GM23338 (cell line): ENCODE data around the gene AADAT. TPM values are rescaled to one million over a fixed set of nuclear protein-coding genes. Genes with fewer than 3 reads are reported as not detected.

ENCODE experiments used
- ATAC-seq: fragments of 200-7000 bp; cut with Tn5 transposase; 3 replicates; pipeline ENCODE4 v1.9.1; 2020
- DNase-seq: peaks from one replicate; pipeline ENCODE4 v3.0.0-alpha.2; 2015; ENCODE audit warnings: low spot score
- H2AFZ ChIP-seq: fragments of 200-600 bp; sonication (generic); 2 replicates; pipeline ENCODE4 v1.8.0; 2016; ENCODE audit warnings: antibody characterized with exemption, mild to moderate bottlenecking, moderate library complexity
- H3F3A ChIP-seq: fragments of 200-600 bp; sonication (generic); replicated peaks from 2 replicates; pipeline ENCODE4 v1.8.0; 2017; ENCODE audit warnings: antibody characterized with exemption, mixed run types, low read depth
- H3K27ac ChIP-seq: fragments of 200-600 bp; sonication (generic); 2 replicates; pipeline ENCODE4 v1.6.1; 2016; ENCODE audit warnings: low read depth
- H3K27me3 ChIP-seq: fragments of 200-600 bp; sonication (generic); 2 replicates; pipeline ENCODE4 v1.8.0; 2016; ENCODE audit warnings: mild to moderate bottlenecking, mixed run types, moderate library complexity; ENCODE audit not compliant: insufficient read depth
- H3K36me3 ChIP-seq: fragments of 200-600 bp; sonication (generic); 2 replicates; pipeline ENCODE4 v1.8.0; 2016; ENCODE audit warnings: mild to moderate bottlenecking; ENCODE audit not compliant: insufficient read depth
- H3K4me1 ChIP-seq: fragments of 200-600 bp; sonication (generic); 2 replicates; pipeline ENCODE4 v1.8.0; 2016; ENCODE audit warnings: mild to moderate bottlenecking, moderate library complexity; ENCODE audit not compliant: insufficient read depth
- H3K4me2 ChIP-seq: fragments of 200-600 bp; sonication (generic); 2 replicates; pipeline ENCODE4 v1.7.1; 2017; ENCODE audit warnings: mixed run types
- H3K4me3 ChIP-seq: fragments of 200-600 bp; sonication (generic); 2 replicates; pipeline ENCODE4 v1.6.1; 2016; ENCODE audit warnings: mixed run types
- H3K79me2 ChIP-seq: fragments of 200-600 bp; sonication (generic); replicated peaks from 2 replicates; pipeline ENCODE4 v1.8.0; 2017; ENCODE audit warnings: mild to moderate bottlenecking; ENCODE audit not compliant: insufficient read depth
- H3K9me2 ChIP-seq: fragments of 200-600 bp; sonication (generic); 2 replicates; pipeline ENCODE4 v1.8.0; 2017; ENCODE audit not compliant: insufficient read depth
- H4K20me1 ChIP-seq: fragments of 200-600 bp; sonication (generic); replicated peaks from 2 replicates; pipeline ENCODE4 v1.8.0; 2017; ENCODE audit warnings: mild to moderate bottlenecking; ENCODE audit not compliant: insufficient read depth
- H3K27ac Mint-ChIP-seq: 2 replicates; pipeline ENCODE4 v1.8.0; 2020; ENCODE audit warnings: inconsistent platforms, mild to moderate bottlenecking, moderate library complexity, mixed read lengths
- H3K27me3 Mint-ChIP-seq: 3 replicates; pipeline ENCODE4 v1.8.0; 2022; ENCODE audit warnings: low read depth, mild to moderate bottlenecking, moderate library complexity, mixed read lengths, inconsistent platforms; ENCODE audit not compliant: insufficient read depth, poor library complexity
- H3K36me3 Mint-ChIP-seq: 3 replicates; pipeline ENCODE4 v1.8.0; 2021; ENCODE audit warnings: low read depth, mild to moderate bottlenecking, inconsistent platforms, moderate library complexity, mixed read lengths
- H3K4me1 Mint-ChIP-seq: 3 replicates; pipeline ENCODE4 v1.8.0; 2020; ENCODE audit warnings: mild to moderate bottlenecking, inconsistent platforms, mixed read lengths
- H3K4me3 Mint-ChIP-seq: 3 replicates; pipeline ENCODE4 v1.8.0; 2021; ENCODE audit warnings: moderate library complexity, mild to moderate bottlenecking, inconsistent platforms, mixed read lengths
- H3K9me3 Mint-ChIP-seq: 3 replicates; pipeline ENCODE4 v1.8.0; 2020; ENCODE audit warnings: moderate library complexity, mild to moderate bottlenecking, inconsistent platforms, mixed read lengths
- CREB1 ChIP-seq: fragments of 250-450 bp; sonication (Bioruptor Pico); IDR thresholded peaks from 2 replicates; pipeline ENCODE4 v1.5.0; 2020; ENCODE audit warnings: low read depth, mild to moderate bottlenecking, moderate library complexity
- CTCF ChIP-seq, 2 experiments: fragments of 200-600 bp in 1 of 2; sonication (generic) in 1 of 2; conservative IDR thresholded peaks; 2 replicates each; pipeline versions ENCODE4 v1.5.1 to v1.6.1; 2016 to 2017; ENCODE audit warnings: antibody characterized with exemption in 2 of 2, low read depth in 2 of 2, mild to moderate bottlenecking in 2 of 2, moderate library complexity in 1 of 2
- ETS1 ChIP-seq: IDR thresholded peaks from 2 replicates; pipeline ENCODE4 v1.6.1; 2016; ENCODE audit warnings: antibody characterized with exemption
- EZH2 ChIP-seq: fragments of 200-600 bp; sonication (generic); IDR thresholded peaks from one replicate; pipeline ENCODE4 v1.8.0; 2017; ENCODE audit warnings: antibody characterized with exemption, mild to moderate bottlenecking, low read depth; ENCODE audit not compliant: unreplicated experiment
- EZH2phosphoT487 ChIP-seq: fragments of 200-600 bp; sonication (generic); IDR thresholded peaks from one replicate; pipeline ENCODE4 v1.8.1; 2018; ENCODE audit warnings: antibody characterized with exemption; ENCODE audit not compliant: unreplicated experiment
- JUNB ChIP-seq: IDR thresholded peaks from one replicate; pipeline ENCODE4 v1.6.1; 2016; ENCODE audit warnings: antibody characterized with exemption; ENCODE audit not compliant: unreplicated experiment
- NANOG ChIP-seq: IDR thresholded peaks from 2 replicates; pipeline ENCODE4 v1.6.1; 2016; ENCODE audit warnings: antibody characterized with exemption, borderline replicate concordance
- POLR2AphosphoS5 ChIP-seq: IDR thresholded peaks from 2 replicates; pipeline ENCODE4 v1.6.1; 2016; ENCODE audit warnings: antibody characterized with exemption, low read depth
- REST ChIP-seq: IDR thresholded peaks from one replicate; pipeline ENCODE4 v1.6.1; 2018; ENCODE audit warnings: antibody characterized with exemption; ENCODE audit not compliant: unreplicated experiment
- STAT1 ChIP-seq: IDR thresholded peaks from one replicate; pipeline ENCODE4 v1.6.1; 2016; ENCODE audit warnings: antibody characterized with exemption; ENCODE audit not compliant: unreplicated experiment
- ZNF114 ChIP-seq: fragments of 250-450 bp; sonication (Bioruptor Pico); IDR thresholded peaks from 2 replicates; pipeline ENCODE4 v1.5.0; 2020; ENCODE audit warnings: mild to moderate bottlenecking, moderate library complexity
- ZNF331 ChIP-seq: fragments of 250-450 bp; sonication (Bioruptor Pico); IDR thresholded peaks from 2 replicates; pipeline ENCODE4 v1.5.0; 2020; ENCODE audit warnings: low read depth, mild to moderate bottlenecking, moderate library complexity
- ZNF462 ChIP-seq: fragments of 250-450 bp; sonication (Bioruptor Pico); IDR thresholded peaks from 2 replicates; pipeline ENCODE4 v1.5.0; 2020; ENCODE audit warnings: mild to moderate bottlenecking, moderate library complexity
- polyA plus RNA-seq: library from polyadenylated mRNA; unstranded; fragments of >200 nt; fragmentation: Nextera tagmentation; extraction: Ambion mirVana; gene quantifications from 2 replicates; pipeline ENCODE4 v1.2.1, GENCODE V29; 2016
- total RNA-seq: library from RNA; depleted of rRNA; stranded (reverse); fragments of >200 nt; shearing (Covaris generic); gene quantifications from 2 replicates; pipeline ENCODE4 v1.2.3, GENCODE V29; 2014

The AADAT gene
- total and polyA plus RNA-seq, 2 experiments from 2014 or later = 6.9 to 7.0 TPM

GRCh38 chr4:170035231-170035630 is 54.5 kb downstream of the AADAT start:
- Histone ChIP-seq H3K27ac (no peak overlapping the region), H3K79me2 (no peaks in the 10 kb centered on the region), H2AFZ (no peak overlapping the region), H3K36me3 (no peaks in the 10 kb centered on the region), H3K9me2 (no peaks in the 10 kb centered on the region), H3K4me2 (no peak overlapping the region), H3K27me3 (no peaks in the 10 kb centered on the region), H4K20me1 (no peaks in the 10 kb centered on the region), H3K4me3 (no peak overlapping the region), H3K4me1 (no peaks in the 10 kb centered on the region), H3F3A (no peaks in the 10 kb centered on the region)
- Mint-ChIP-seq H3K27ac (no peak overlapping the region), H3K27me3 (no peaks in the 10 kb centered on the region), H3K9me3 (no peaks in the 10 kb centered on the region), H3K4me3 (no peak overlapping the region), H3K36me3 (no peaks in the 10 kb centered on the region), H3K4me1 (peaks cover 14% of the 10 kb centered on the region)
- DNase-seq = no peak
- TF ChIP-seq CTCF (conservative IDR thresholded peaks at IDR 0.05; ENCODE audit: low read depth in 2 of 2) = no peak
- TF ChIP-seq NANOG = no peak
- TF ChIP-seq JUNB = no peak
- no peak for TF ChIP-seq ETS1
- no peak for TF ChIP-seq STAT1
- TF ChIP-seq REST = no peak
- no peak for TF ChIP-seq ZNF114 (CRISPR knock-in tag)
- no peak for TF ChIP-seq EZH2
- TF ChIP-seq CREB1 (CRISPR knock-in tag) = no peak
- no peak for TF ChIP-seq ZNF331
- no peak for TF ChIP-seq ZNF462 (CRISPR knock-in tag)
- TF ChIP-seq EZH2phosphoT487 = no peak
- TF ChIP-seq POLR2AphosphoS5 = no peak
- no peak for ATAC-seq
